CD4-positive, alpha-beta T cell treated with Interleukin-10 for 1 hour (primary cell): ENCODE measurements around the gene CHPT1.
"Not testable (repeated sequence)": the region's sequence is repeated elsewhere in the genome, so short reads cannot be mapped to it uniquely, and the experiment has no call there.

Experiments
- DNase-seq: peaks from one replicate; pipeline ENCODE4 v3.0.0-alpha.2; 2020

CHPT1 gene

DNA sequence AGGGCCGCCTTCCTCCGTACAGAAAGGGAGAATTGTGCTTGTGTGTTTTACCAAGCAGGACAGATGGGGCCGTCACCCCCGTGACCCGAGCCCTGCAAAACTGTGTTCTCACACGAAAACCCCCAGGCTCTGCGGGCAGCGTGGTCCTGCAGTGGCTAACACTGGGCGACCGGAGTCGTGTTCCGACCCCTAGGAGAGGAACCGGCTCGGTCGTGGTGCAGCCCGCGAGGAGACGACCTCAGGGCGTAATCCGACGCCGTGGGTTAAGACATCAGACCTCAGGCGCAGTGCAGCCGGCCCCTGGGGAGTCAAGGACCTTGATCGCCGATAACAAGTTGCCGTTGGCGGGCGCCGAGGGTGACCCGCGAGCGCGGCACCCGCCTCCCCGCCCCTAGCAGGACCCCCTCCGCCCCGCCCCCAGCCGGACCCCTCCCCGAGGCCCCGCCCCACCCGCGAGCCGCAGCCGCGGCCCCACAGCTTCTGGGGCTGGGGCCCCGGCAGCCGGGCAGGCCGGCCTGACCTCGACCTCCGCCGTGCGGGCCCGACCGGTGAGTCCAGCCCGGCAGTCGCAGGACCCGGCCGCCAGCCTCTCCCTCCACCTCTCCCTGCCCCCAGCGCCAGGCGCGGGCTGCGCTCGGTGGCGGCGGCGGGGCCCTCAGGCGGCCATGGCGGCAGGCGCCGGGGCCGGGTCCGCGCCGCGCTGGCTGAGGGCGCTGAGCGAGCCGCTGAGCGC is at the start of gene CHPT1:
Gene CHPT1 (plus strand): TSS at position 444 of the 733 bp plus-strand sequence. CDS start 222 bp downstream, at position 666.
- DNase-seq: peak; percentile 69

DNA sequence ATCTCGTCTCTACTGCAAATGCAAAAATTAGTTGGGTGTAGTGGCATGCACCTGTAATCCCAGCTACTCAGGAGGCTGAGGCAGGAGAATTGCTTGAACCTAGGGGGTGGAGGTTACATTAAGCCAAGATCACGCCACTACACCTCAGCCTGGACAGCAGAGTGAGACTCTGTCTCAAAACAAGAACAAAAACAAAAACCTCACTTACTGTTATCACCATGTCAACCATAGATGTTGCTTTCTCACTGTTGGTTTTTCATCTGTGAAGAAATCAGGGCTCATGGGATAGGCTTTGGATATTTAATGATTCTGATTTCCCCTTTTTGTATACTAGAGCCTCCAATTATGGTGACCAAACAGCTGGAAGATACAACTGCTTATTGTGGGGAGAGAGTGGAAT is 49.7 kb upstream of the CHPT1 start:
- no peak for DNase-seq

DNA sequence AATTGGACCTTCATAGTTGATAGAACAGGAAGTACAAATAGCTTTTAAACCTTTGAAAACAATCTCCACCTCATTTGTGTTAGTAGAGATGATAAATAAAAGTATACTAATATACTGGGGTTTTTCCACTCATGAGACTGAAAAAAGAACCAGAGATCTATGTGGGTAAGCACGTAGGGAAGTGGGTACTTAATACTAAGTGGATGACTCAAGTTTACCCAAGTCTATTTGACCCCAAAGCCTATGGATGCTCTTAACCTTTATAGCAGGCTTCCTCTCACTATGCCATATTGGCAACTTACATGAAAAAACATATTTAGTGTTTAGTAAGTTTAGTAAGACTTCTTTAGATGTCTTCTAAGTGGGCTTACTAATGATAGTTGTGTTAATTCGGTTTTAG is 49.2 kb upstream of the CHPT1 start:
- DNase-seq: no peak

DNA sequence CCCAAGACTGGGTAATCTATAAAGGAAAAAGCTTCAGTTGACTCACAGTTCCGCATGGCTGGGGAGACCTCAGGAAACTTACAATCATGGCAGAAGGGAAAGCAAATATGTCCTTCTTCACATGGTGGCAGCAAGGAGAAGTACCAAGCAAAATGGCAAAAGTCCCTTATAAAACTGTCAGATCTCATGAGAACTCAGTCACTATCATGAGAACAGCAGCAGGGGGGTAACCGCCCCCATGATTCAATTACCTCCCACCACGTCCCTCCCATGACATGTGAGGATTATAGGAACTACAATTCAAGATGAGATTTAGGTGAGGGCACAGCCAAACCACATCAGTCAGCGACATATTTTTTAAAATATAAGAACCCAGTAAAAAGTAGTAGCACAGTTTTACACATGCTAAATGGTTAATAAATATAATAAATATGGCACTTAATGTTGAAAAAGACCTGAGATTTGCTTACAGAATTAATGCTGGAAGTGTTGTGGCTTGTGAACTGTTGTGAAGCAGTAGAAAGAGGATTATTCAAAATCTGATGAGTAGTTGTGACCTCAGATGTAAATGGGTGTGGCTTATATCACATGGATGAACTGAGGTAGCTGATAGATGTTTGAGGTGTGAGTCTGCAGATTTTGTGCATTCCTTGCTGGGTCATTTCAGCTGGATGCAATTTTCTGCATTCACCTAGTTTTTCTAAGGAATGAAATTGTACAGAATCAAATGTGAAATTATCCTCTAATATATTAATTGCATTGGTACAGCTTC is 46.9 kb upstream of the CHPT1 start:
- DNase-seq: no peak

DNA sequence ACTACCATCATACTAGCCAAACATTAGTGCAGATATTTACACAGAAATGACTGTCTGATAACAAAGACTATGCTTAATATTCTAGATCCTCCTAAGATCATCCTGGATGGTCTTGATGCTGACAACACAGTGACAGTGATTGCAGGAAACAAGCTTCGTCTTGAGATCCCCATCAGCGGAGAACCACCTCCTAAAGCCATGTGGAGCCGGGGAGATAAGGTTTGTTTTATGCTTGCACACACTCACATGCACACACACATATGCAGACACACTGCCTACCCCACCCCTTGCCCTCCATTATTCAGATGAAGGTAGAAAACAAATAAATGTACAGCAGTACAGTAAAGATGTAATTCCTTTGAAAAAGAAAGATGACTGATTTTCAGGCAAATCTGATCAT is 44.4 kb upstream of the CHPT1 start:
- DNase-seq: no peak

DNA sequence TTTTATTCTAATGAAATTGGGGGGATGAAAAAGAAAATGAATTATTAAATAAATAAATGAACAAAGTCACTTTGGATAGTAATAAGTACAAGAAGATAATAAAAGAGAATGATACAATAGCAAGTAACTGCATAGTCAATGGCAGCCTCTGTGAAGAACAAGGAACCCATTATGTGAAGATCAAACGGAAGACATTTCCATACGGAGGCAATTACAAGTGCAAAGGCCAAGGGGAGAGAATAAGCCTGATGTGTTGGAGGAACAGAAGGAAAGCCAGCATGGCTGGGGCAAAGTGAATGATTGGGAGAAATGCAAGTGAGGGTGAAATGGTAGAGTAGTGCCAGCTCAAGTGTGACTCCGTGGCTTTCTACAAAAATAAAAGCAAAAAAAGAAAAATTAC is 43.9 kb upstream of the CHPT1 start:
- no peak for DNase-seq

DNA sequence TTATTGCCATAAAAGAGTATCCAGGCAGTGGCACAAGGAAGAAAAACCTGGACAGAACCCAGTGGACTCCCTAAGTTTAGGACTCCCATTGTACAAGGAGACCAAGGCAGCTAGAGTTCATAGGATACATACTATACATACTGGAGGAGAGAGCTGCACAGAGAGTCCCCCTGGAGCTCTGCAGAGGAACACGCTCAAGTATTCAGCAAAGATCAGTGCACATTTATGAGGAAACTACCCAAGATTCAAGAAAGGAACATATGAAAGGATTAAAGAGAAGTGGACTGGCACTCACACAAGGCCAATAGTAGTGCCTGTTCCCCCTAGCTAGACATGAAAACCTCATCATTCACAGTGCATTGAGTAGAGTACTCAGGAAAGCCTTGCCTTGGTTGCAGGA is 43.0 kb upstream of the CHPT1 start:
- no peak for DNase-seq

DNA sequence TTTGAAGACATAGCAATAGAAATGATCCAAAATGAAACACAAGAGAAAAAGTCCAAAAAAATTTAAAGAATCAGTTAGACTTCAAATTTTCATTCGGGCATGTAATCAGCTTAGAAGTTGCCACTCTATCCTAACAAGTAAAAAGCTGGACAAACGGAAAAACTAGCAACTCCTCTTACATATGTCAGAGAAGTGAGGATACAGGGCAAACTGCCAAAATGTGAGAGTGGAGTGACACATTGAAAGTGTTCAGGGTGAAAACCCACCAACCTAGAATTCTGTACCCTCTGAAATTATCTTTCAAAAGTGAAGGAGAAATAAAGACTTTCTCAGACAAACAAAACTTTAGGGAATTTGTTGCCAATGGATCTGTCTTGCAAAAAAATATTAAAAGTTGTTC is 42.0 kb upstream of the CHPT1 start:
- no peak for DNase-seq

DNA sequence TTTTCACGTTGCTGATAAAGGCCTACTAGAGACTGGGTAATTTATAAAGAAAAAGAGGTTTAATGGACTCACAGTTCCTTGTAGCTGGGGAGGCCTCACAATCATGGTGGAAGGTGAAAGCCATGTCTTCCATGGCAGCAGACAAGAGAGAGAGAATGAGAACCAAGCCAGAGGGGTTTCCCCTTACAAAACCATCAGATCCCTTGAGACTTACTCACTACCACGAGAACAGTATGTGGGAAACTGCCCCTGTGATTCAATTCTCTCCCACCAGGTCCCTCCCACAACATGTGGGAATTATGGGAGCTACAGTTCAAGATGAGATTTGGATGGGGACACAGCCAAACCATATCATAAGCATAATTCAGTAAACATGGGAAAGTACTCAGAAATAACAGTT is 36.8 kb upstream of the CHPT1 start:
- DNase-seq: not testable (repeated sequence)

DNA sequence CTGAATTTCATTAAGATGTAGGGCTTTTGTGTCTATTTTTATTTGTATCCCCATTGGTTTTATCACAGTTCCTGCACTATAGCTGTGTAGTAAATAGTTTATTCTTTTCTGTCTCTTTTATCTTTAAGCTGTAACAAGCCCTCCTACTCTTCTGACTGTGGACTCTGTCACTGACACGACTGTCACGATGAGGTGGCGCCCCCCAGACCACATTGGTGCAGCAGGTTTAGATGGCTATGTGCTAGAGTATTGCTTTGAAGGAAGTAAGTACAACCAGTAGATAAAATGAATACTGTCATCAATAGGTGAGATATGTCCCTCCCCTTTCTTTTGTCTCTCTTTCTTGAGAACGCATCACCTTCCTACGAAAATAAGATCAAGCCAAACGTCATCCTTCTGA is 34.1 kb upstream of the CHPT1 start:
- no peak for DNase-seq

DNA sequence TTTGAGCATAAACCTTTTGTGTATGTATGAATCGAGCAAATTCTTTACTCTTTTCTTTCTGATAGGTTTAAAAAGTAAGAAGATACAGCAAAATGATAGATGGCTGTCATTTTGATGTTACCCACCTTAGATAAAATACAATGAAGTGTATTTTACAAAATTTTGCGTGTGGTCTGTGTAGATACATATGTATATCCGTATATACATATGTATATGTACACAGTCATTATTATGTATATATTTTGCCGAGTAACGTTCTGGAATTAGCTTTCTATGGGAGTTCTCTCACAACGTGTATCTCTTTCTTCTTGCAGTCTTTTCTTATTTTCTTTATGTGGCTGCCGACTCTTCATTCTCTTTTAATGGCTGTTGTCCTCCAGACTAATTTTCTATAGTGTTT is 32.4 kb upstream of the CHPT1 start:
- DNase-seq: no peak

DNA sequence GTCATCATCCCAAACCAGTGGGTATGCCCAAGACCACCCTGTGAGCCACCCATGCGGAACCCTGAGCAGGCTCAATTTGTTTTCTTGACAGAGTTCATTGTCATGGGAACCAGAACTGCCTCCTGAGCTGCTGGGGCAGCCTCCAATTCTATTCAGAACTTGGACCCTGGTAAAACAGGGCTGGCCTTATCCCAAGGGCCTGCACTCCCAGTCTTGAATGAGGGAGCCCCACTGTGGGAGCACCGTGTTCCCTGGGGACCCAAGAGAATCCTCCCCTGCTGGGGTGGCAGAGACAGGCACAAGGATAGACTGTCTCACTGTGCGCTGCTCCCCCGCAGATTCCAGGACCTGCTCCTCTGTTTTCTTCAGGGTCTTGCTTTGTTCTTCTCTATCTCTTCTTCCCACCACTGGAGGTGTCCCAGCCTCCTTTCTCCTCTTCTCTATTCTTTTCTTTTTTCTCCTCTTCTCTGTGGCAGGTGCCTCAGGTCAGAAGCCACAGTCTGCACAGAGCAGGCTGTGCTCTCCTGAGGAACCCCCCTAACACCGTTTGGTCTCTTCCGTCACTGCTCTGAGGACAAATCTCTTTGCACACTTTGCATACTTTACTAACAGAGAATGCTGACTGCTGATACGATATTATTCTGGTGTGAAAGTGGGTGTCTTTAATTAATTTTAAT is 31.2 kb upstream of the CHPT1 start:
- no peak for DNase-seq

DNA sequence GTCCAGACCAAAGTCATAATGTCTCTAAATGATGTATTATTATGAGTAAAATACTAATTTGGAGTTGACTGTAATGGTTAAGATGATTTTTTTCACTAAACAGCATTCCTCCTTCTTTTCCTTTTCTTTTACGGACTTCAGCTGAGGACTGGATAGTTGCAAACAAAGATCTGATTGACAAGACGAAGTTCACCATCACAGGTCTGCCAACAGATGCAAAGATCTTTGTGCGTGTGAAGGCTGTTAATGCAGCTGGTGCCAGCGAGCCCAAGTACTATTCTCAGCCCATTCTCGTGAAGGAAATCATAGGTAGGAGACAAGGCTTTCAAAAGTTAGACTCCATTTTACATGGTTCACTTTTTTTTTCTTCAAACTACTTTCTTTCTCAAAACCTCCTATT is 29.8 kb upstream of the CHPT1 start:
- DNase-seq: no peak

DNA sequence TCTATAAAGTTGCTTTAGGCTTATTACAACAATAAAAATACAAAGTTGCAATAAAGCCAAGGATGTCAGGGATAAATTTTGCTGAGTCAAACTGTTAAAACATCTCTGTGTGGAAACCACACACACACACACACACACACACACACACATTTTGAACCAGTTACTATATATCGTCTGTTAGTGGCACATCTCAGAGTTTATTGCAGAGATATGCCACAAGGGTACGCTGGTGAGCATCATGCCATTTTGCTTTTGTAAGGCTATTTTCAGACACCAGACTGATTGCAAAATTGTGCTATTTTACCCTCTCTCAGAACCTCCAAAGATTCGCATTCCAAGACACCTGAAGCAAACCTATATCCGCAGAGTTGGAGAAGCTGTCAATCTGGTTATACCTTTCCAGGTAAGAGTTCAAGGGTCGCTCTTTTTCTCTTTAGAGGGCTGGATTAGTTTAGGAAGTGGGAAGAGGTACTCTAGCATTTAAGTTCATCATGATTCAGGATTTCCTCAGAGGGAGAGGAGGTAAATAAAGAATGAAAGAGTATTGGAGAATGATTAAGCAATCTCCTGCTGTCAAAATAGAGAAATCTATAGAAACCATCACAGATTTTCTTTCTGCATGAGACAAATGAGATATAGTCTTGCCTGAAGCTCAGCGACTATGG is 27.3 kb upstream of the CHPT1 start:
- peak; percentile 65 for DNase-seq

DNA sequence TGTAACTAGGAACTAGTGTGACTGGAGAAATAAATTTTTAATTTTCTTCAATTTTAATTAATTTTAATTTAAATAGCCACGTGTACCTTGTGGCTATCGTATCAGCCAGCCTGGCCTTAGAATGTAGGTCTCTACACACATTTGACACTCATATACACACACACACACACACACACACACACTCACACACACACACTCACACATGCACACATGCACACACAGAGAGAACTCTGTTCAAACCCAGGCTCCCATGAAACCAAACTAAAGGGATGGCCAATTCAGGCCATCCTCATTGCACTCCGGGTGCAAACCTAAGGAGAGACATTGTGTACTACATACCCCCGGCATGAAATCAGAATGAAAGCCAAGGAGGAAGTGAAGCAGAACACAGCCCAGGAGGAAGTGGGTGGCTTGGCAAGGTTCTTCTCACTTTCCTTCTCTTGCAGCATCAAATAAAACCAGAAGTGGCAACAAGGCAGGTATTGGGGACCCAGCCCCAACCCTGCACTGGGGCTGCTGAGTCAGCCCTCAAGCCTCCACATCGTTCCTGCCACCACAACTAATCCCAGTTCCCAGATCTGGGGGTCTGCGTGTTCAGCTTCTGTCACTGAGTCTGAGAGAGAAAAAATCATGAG is 26.2 kb upstream of the CHPT1 start:
- peak; percentile 44 for DNase-seq

DNA sequence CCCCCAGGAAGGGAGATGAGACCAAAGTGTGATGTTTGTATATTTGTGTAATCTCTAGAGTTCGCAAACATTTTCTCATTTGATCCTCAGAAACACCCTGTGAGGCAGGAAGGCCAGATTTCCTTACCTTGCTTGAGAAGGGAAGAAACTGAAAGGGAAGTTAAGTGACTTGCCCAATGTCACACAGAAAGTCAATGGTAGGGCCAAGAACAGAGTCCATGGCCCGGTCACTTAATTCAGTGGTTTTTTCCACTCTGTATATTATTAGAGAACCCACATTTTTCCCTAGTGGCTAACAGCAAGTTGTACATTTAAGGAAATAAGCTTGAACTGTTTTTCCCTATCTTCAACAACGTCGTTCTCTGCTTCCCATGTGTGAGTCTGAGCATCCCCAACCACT is 25.6 kb upstream of the CHPT1 start:
- DNase-seq: no peak

DNA sequence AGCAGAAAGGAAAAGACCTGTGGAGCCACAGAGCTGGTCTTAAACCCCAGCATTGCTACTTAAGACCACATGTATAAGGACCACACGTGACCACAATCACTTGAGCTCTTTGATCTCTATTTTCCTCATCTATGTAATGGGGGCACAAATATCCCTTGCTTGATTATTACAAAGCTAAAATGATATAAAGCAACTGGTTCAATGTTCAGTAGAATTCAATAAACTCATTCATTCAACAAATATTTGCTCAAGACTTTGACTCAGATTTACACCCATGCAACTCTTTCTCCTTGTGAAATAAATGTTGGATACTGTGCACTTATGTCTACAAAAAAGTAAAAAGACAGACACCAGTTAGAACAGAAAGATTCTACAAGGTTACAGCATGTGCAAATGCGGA is 21.9 kb upstream of the CHPT1 start:
- DNase-seq: no peak

DNA sequence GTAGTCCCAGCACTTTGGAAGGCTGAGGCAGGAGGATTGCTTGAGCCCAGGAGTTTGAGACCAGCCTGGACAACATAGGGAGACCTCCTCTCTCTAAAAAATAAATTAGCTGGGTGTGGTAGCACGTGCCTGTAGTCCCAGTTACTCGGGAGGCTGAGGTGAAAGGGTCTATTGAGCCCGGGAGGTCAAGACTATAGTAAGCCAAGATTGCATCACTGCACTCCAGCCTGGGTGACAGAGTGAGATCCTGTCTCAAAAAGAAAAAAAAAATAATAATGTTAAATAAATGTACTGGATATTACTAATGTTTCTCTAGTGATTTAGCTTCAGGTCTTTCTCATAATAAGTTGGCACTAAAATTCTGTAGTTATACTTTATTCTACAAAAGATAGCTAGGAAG is 20.9 kb upstream of the CHPT1 start:
- DNase-seq: not testable (repeated sequence)

DNA sequence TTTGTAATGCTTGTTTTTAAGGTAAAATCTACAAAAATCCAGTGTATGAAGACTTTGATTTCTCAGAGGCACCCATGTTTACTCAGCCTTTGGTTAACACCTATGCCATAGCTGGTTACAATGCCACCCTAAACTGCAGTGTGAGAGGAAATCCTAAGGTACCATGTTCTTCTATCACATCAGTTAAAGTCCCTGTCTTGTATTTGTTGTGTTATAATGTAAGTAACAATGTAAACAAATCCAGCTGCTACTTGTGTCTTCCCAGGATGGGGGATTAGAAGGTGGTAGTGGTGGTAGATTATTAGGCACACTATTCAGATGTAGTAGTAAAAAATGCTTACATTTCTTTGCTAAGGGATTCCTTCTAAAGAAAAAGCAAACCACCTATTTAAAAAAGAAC is 19.4 kb upstream of the CHPT1 start:
- DNase-seq: no peak

DNA sequence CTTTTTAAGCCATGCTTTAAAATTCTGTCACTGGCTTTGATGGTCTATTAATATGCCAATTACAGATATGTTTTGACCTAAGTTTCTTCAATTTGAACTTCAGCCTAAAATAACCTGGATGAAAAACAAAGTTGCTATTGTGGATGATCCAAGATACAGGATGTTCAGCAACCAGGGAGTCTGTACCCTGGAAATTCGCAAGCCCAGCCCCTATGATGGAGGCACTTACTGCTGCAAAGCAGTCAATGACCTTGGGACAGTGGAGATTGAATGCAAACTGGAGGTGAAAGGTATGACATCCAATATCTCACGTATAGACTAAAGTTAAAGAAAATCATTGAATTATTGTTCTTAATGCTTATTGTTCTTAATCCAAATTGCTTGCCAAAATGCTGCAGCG is 17.2 kb upstream of the CHPT1 start:
- DNase-seq: no peak

DNA sequence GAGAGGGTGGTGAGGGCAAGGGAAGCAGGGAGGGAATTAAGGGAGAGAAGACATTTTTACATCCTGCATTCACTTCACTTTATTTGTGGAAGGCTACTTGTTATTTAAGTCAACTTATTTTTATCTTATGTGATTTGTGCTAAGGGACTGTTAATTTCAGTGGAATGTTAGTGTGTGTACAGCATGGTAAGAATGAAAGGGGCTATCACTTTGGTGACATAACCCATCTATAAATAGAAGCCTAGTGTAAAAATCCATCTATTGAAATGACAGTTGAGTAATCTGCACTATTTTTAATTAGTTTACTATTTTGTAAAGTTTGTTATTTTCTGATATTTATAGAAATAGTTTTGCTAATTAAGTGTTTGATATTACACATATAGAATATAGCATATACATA is 16.8 kb upstream of the CHPT1 start:
- DNase-seq: no peak

DNA sequence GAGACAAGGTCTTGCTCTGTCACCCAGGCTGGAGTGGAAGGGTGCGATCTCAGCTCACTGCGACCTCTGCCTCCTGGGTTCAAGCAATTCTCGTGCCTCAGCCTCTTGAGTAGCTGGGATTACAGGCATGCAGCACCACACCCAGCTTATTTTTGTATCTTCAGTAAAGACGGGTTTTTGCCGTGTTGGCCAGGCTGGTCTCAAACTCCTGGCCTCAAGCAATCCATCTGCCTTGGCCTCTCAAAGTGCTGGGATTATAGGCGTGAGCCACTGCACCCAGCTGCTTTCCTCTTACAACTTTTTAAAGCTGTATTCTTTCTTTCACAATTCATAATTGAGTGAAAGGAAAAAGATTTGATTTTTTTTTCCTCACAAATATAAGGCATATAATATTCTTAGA is 15.8 kb upstream of the CHPT1 start:
- not testable (repeated sequence) for DNase-seq

DNA sequence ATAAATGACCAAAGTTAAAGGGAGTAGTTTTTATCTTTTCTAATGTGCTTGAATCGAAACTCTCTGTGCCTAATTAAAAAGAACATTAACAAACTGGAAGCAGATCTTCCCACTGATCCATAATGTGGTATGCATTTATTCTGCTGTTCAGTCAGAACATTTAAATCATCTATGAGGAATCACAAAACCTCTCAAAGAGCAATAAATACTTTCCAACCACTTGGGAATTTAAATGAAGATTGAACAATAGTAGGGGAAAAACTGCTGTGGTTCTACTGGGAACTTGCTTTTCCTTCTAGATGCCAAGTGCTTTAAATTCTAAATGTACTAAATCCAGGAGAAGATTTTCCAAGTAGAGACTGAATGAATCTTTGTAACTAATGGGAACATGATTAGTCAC is 12.3 kb upstream of the CHPT1 start:
- DNase-seq: no peak
